Gastroesophageal sphincter (tissue), 3 donors: Measurements from ENCODE around the gene RAB3IL1.

Experiments
- POLR2A ChIP-seq, 2 donors: fragments of 450-650 bp; IDR thresholded peaks; one replicate each; pipeline ENCODE4 v1.6.1; 2017; ENCODE audit warnings: antibody characterized with exemption in 2 of 2, mild to moderate bottlenecking in 2 of 2, moderate library complexity in 1 of 2
- TF ChIP-seq, protein P1 (sequence below), 4 experiments: fragments of 200-600 bp in 2 of 4; fragments of 450-650 bp in 2 of 4; sonication (generic) in 1 of 4; IDR thresholded peaks; one replicate each; pipeline ENCODE4 v1.5.1; 2017 to 2019; ENCODE audit warnings: antibody characterized with exemption in 4 of 4, mild to moderate bottlenecking in 2 of 4, moderate library complexity in 2 of 4

- TF ChIP-seq, protein P1, sequence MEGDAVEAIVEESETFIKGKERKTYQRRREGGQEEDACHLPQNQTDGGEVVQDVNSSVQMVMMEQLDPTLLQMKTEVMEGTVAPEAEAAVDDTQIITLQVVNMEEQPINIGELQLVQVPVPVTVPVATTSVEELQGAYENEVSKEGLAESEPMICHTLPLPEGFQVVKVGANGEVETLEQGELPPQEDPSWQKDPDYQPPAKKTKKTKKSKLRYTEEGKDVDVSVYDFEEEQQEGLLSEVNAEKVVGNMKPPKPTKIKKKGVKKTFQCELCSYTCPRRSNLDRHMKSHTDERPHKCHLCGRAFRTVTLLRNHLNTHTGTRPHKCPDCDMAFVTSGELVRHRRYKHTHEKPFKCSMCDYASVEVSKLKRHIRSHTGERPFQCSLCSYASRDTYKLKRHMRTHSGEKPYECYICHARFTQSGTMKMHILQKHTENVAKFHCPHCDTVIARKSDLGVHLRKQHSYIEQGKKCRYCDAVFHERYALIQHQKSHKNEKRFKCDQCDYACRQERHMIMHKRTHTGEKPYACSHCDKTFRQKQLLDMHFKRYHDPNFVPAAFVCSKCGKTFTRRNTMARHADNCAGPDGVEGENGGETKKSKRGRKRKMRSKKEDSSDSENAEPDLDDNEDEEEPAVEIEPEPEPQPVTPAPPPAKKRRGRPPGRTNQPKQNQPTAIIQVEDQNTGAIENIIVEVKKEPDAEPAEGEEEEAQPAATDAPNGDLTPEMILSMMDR (IDR thresholded peaks at IDR 0.05) = no peak
- TF ChIP-seq POLR2A (IDR thresholded peaks at IDR 0.05) = no peak
Measured at GRCh38 chr11:61916737-61917333, 531 bp downstream of the RAB3IL1 start.
